BE2C (cell line): ENCODE measurements around the gene PHF3.

ENCODE experiments used
- DNase-seq: peaks from one replicate; pipeline ENCODE4 v3.0.0-alpha.2; 2020
- H3K27me3 ChIP-seq: fragments of 250-450 bp; sonication (Bioruptor Pico); 2 replicates; pipeline ENCODE4 v1.5.1; 2020; ENCODE audit warnings: mild to moderate bottlenecking
- H3K36me3 ChIP-seq: fragments of 250-450 bp; sonication (Bioruptor Pico); 2 replicates; pipeline ENCODE4 v1.5.1; 2020; ENCODE audit warnings: mild to moderate bottlenecking
- H3K4me1 ChIP-seq: fragments of 250-450 bp; sonication (Bioruptor Pico); 2 replicates; pipeline ENCODE4 v1.5.1; 2020
- H3K4me3 ChIP-seq: 2 replicates; pipeline ENCODE4 v1.5.1; 2011; ENCODE audit warnings: low read depth, low read length
- H3K9me3 ChIP-seq: fragments of 250-450 bp; sonication (Bioruptor Pico); 2 replicates; pipeline ENCODE4 v1.5.1; 2020
- CTCF ChIP-seq: IDR thresholded peaks from 2 replicates; pipeline ENCODE4 v1.5.1; 2012; ENCODE audit warnings: mild to moderate bottlenecking, low read depth, low read length

Gene PHF3

GRCh38 chr6:63739094-63739687 lies 103.6 kb downstream of the PHF3 start:
- Histone ChIP-seq H3K36me3 (no peaks in the 10 kb centered on the region), H3K27me3 (0 out of 2 replicates have a peak, but pooled peaks cover 2% of the 10 kb centered on the region), H3K4me3 (no peak overlapping the region), H3K4me1 (no peaks in the 10 kb centered on the region), H3K9me3 (no peaks in the 10 kb centered on the region; the same call in 1 of the 2 replicates)
- TF ChIP-seq CTCF = no peak
- no peak for DNase-seq

- Histone ChIP-seq H3K4me1 (no peaks in the 10 kb centered on the region), H3K27me3 (no peaks in the 10 kb centered on the region), H3K36me3 (no peaks in the 10 kb centered on the region), H3K4me3 (no peak overlapping the region), H3K9me3 (no peaks in the 10 kb centered on the region; the same call in 1 of the 2 replicates)
- no peak for TF ChIP-seq CTCF
- DNase-seq = no peak
Observed at GRCh38 chr6:63740709-63741108, 105.1 kb downstream of the PHF3 start.

- TF ChIP-seq CTCF = no peak
- no peaks in the 10 kb centered on the region; the same call in 1 of the 2 replicates for H3K9me3 ChIP-seq
Observed at GRCh38 chr6:63742060-63742459, 106.5 kb downstream of the PHF3 start.

GRCh38 chr6:63743691-63744090 lies 108.1 kb downstream of the PHF3 start:
- no peak for TF ChIP-seq CTCF
- no peak overlapping the region for H3K4me3 ChIP-seq
- H3K36me3 ChIP-seq = no peaks in the 10 kb centered on the region
- H3K4me1 ChIP-seq = no peaks in the 10 kb centered on the region
- no peaks in the 10 kb centered on the region for H3K27me3 ChIP-seq
- DNase-seq = no peak
- H3K9me3 ChIP-seq = no peaks in the 10 kb centered on the region

More at GRCh38 chr6:63742060-63742459, 106.5 kb downstream of the PHF3 start:
- Histone ChIP-seq H3K4me1 (no peaks in the 10 kb centered on the region), H3K36me3 (no peaks in the 10 kb centered on the region), H3K27me3 (no peaks in the 10 kb centered on the region), H3K4me3 (no peak overlapping the region)
- DNase-seq = no peak

- no peak overlapping the region for H3K4me3 ChIP-seq
- H3K27me3 ChIP-seq = no peaks in the 10 kb centered on the region
- no peak for DNase-seq
- no peaks in the 10 kb centered on the region for H3K9me3 ChIP-seq
- no peaks in the 10 kb centered on the region for H3K36me3 ChIP-seq
- TF ChIP-seq CTCF = no peak
- no peaks in the 10 kb centered on the region for H3K4me1 ChIP-seq
Observed at GRCh38 chr6:63744810-63745209, 109.2 kb downstream of the PHF3 start.

GRCh38 chr6:63745784-63746183 lies 110.2 kb downstream of the PHF3 start:
- no peaks in the 10 kb centered on the region for H3K27me3 ChIP-seq
- DNase-seq = no peak
- H3K36me3 ChIP-seq = no peaks in the 10 kb centered on the region
- no peaks in the 10 kb centered on the region for H3K9me3 ChIP-seq
- no peak overlapping the region for H3K4me3 ChIP-seq
- no peak for TF ChIP-seq CTCF
- no peaks in the 10 kb centered on the region for H3K4me1 ChIP-seq
